ENCODE data around the gene SLC2A13.

The SLC2A13 gene

DNA sequence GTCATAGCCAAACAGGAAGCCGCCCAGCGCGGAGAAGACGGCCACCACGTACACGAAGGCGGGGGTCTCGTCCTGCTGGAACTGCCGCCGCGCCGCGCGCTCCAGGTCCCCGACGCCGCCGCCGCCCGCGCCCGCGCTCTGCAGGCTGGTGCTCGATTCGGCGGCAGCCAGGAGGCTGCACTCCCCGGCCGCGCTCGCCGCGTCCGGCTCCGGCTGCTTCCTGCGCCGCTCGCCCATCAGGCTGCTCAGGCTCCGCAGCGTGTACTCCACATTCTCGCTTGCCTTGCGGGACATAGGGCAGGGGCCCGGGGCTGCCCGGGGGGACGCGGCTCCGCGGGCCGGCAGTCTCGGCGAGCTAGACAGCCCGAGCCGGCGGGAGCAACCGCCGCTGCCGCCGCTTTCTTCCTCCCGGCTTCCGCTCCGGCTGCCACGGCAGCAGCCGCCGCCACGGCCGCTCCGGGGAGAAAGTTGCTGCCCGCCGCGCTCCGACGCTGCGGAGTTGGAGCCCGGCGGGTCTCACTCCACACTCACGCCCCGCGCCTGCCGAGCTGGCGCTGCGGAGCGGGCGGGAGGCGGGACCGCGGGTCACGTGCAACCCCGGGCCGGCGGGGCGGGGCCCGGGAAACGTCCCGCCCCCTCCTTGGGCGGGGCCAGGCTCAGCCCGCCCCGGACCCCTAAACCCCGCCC, at the start of gene SLC2A13:
SLC2A13 (minus strand) TSS at position 567 of the 687 bp plus-strand sequence; CDS start at position 294, 273 bp downstream.
- DNase-seq (ENCODE audit: low read depth, low spot score), result peak; percentile 88

DNA sequence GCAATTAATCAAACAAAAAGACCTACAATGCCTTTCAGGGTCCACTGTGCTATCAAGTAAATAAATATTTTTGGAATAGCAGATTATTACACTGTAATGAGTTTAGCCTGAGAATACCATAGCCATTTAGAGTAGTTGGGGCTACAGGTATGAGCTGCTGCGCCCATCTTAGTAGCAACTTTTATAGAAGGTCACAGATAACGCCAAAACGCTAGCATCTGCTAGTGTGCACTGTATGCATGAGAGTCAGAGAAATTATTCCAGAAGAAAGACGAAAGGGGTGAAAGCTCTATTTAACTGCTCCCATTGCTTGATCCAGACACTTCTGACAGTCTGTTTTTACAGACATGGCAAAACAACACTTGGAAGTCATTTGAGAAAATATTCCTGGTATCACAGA, 48.5 kb upstream of the SLC2A13 start:
- no peak for DNase-seq (ENCODE audit: low read depth, low spot score)

DNA sequence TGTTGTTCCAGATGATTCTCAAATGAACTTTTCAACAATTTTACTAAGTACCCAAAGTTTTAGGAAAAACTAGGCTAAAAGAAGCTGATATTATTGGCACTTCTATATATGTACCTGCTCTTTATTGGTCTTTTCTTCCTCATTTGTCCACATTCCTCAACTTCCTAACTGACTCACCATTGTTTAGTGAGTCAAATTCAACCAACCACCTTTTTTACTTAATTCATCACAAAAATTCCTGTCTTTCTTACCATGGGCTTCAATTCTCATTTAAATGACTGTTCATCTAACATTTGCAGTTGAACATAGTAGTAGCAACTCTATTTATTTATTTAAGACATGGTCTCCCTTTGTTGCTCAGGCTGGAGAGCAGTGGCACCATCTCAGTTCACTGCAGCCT, 47.6 kb upstream of the SLC2A13 start:
- no peak for DNase-seq (ENCODE audit: low read depth, low spot score)

DNA sequence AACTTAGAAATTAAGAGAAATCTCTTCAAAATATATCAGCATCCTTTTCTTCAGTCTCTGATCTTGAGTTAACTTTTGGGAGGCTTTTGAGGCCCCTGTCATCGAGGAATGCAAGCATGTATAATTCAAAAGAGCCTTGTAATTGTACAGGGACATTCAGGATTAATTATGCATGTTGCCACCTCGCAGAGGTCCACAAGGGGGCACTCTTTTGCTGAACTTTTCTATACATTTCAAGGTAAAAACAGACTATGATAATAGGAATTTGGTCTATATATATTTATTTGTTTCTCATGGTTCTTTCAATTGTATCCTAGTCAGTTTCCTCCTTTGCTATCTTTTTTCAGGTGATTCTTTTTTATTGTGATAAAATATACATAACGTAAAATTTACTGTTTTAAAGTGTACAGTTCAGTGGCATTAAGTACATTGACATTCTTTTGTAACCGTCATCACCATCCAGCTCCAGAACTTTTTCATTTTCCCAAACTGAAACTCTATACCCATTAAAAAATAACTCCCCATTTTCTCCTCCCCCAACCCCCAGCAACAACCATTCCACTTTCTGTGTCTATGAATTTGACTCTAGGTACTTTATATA, 47.0 kb upstream of the SLC2A13 start:
- peak; percentile 46 for DNase-seq (ENCODE audit: low read depth, low spot score)

DNA sequence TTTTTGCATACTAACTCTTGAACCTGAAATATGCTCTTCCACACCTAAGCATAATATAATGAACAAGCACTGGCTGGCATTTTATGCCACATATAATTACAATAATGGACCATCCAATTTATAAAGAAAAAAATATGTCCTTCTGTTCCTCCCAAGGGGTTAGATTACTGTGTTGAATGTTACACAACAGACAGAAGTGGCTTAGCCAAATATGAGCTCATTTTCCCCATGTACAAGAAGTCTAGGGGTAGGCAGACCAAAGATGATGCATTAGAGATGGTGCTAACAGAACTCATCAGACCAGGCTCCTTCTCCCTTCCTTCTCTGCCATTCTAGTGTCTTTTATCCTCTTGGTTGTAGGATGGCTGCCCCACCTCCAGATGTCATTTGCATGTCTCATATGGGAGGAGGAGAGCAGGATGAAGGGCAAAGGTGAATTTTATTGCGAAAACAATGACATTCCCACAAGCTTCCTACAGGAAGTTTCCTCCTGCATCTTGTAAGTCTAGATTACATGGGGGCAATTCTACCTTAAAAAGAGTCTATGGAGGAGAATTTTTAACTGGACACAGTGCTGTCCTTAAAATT, 43.9 kb upstream of the SLC2A13 start:
- DNase-seq (ENCODE audit: low read depth, low spot score), result no peak

GRCh38 chr12:40146800-40147797, 41.2 kb upstream of the SLC2A13 start:
- DNase-seq (ENCODE audit: low read depth, low spot score), result no peak

- DNase-seq (ENCODE audit: low read depth, low spot score), result no peak
These were observed 40.0 kb upstream of the SLC2A13 start for GRCh38 chr12:40145896-40146295.

DNA sequence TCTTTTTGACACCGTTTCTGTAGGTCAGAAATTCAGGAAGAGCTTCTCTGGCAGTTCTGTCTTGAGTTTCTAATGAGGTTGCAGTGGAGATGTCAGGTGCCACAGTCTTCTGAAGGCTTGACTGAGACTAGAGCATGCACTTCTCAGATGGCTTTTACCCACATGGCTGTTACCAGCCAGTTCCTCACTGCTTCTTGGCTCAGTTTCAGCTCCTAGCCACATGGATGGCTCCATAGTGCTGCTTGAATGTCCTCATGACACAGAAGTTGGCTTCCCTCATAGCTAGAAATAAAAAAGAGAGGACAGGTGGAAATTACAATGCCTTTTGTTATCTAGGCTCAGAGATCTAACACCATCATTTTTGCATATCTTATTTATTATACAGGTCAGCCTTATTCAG, 38.1 kb upstream of the SLC2A13 start:
- DNase-seq (ENCODE audit: low read depth, low spot score), result no peak

DNA sequence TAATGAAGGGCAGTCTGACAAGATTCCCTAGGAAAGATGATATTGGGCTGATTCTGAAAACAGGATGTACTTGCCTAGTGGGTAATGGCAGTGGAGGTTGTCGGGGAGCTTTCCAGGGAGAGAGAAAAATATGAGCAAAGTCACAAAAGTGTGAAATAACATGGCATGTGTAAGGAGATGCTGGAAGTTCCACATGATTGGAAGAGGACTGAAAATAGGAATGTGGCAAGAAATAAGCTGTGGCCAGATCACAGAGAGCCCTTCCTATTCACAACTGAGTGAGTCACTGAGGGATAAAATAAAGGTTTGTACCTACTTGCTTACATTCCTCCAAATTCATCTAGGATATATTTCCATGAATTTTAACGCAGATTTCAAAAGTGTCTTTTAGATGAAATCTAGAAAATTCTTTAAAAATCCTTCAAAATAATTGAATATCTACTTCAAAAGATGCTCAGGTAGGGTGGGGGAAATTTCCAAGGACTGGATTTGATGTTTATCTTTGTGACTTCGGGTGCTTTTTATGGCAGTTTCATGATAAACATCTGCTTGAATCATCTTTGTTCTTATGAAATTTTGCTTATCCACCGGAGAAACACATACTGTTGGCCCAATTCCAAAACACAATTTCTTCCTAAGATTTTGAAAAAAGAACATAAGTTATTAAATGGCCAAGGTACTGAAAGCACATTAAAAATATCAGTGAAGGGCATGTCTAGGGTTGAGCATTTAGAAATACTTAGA, 36.3 kb upstream of the SLC2A13 start:
- DNase-seq (ENCODE audit: low read depth, low spot score), result peak; percentile 5

GRCh38 chr12:40138526-40138925, 32.6 kb upstream of the SLC2A13 start:
- DNase-seq (ENCODE audit: low read depth, low spot score), result no peak

DNA sequence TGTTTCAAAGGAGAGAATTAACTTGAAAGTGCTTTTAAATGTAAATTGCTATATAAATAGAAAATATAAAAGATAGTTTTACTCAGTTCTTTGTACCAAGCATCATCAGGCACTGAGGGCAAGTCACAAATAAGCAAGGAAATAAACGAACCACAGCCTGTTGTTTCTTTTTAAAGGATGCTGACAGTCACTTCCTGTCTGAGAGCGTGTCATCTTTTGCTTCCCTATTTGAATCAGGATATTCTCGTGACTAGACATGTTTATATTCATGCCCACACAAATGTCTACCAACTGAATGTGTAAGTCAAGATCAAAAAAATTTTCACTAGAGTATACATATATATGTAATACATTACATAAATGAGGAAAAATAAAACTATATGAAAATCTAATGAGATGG, 31.4 kb upstream of the SLC2A13 start:
- DNase-seq (ENCODE audit: low read depth, low spot score), result no peak

DNA sequence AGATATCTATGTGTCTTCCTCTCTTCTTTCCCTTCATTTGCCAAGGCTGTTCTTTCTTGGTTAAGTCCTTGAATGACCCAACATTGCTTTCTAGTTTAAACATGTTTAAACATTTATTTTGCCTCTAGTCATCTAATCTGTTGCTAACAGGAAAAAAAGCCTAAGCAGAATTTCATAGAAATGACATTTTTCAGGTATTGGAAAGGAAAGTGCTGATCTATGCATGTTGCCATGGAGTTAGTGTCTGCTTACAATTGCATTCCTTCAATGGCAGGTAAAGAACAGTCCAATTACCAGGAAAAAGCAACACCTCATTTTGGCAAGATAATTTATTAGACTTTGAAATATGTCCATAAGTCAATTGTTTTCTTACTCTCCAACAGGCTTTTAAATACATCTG, 21.5 kb upstream of the SLC2A13 start:
- no peak for DNase-seq (ENCODE audit: low read depth, low spot score)

DNA sequence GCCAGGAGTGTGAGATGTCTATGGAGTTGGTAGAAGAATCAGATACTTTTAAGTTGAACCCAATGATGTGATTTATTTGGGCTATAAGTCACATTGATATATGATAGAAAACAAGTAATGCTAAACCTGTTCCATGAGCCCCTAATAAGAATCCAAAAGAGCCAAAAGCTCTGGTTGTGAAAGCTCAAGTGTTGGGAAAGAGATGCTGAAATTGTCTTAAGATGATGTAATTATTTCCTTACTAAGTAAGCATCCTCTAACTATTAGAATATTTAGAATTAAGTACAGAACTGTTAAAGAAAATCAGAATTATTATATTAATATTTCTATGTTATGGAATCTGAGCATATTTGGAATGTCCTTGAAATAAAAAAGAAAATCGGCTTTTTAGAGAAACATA, 17.6 kb upstream of the SLC2A13 start:
- DNase-seq (ENCODE audit: low read depth, low spot score), result no peak

DNA sequence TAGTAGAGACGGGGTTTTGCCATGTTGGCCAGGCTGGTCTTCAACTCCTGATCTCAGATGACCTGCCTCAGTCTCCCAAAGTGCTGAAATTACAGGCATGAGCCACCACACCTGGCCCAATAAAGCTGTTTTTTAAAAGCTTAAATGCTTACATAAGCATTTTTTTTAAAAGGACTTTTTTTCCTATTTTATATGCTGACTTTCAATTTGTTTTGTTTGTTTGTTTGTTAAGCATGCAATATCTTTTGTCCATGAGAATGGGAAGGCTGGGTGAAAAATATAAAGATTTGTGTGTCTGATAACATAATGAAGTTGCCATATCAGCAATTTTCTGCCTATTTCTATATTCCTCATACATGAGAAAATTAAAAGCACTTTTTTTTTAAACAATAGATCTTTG, 17.0 kb upstream of the SLC2A13 start:
- no peak for DNase-seq (ENCODE audit: low read depth, low spot score)

GRCh38 chr12:40117818-40118217, 11.9 kb upstream of the SLC2A13 start:
- DNase-seq (ENCODE audit: low read depth, low spot score), result no peak

DNA sequence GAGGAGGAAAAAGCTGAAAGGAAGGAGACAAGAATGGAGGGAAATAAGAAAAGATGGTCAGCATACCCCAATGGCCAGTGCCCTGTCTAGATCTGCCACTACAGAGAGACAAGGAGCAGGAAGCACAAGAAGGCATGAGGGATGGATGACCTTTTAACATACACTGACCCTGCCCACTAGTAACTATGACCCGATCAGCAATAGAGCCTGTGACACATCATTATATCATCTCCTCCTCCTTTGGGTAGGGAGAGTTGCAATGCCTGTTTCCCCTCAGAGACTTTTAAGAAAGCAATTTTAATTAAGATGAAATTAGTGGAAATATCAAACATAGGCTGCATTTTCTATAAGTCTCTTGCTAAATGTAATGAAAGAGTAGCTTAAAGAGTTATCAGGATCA, 4.7 kb upstream of the SLC2A13 start:
- no peak for DNase-seq (ENCODE audit: low read depth, low spot score)

DNA sequence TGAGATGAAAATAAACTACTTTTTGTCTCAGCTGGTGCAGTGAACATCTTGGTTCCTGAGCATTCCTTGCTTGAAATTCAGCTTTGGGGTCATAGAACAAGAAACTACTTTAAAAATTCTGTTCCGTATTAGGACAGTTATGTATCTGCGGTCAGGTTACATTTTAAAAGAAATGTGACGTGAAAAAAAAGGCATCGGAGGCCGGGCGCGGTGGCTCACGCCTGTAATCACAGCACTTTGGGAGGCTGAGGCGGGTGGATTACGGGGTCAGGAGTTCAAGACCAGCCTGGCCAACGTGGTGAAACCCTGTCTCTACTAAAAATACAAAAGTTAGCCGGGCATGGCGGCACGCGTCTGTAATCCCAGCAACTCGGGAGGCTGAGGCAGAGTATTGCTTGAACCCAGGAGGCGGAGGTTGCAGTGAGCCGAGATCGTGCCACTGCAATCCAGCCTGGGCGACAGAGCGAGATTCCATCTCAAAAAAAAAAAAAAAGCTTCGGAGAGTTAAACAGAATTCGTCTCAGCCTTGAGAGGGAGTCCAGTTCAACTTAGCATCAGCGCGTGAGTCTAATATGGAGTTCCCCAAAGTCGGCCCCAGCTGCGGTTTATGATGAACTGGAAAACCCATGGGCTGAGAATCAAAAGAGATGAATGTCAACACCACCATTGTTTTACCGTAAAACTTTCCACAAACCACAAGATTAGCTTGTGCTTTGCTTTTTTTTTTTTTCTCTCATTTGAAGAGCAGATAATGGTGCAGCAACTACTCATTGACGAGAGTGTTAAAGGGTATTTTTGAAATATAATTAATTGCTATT, 2.1 kb upstream of the SLC2A13 start:
- no peak for DNase-seq (ENCODE audit: low read depth, low spot score)

DNA sequence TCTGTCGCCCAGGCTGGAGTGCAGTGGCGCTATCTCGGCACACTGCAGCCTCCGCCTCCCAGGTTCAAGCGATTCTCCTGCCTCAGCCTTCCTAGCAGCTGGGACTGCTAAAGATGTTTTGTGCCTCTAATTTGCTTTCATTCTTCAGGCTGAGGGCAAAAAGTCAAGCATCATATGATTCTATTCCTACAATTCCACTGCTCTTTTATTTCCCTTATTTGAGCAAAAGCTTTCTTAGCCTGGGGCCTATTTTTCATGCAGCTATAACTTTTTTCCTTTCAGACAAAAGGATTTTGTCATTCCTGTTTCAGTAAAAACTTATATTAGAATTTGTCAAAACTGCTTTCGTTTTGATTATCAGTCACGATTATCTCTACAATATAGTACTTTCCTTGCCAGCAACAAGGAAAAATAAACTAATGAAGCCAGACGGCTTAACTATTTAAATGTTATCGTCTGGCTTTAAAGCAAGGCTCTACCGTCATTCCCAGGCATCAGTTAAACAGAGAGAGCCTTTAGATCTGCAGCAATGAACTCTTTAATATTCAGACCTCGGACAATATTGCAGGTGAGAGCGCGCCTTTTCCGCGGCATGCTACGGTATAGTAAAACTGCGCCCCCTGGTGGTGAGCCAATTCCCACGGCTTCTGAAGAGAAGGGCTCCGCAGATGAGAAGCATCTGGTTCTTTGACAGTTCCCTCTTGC, 1.4 kb upstream of the SLC2A13 start:
- DNase-seq (ENCODE audit: low read depth, low spot score), result peak; percentile 86

DNA sequence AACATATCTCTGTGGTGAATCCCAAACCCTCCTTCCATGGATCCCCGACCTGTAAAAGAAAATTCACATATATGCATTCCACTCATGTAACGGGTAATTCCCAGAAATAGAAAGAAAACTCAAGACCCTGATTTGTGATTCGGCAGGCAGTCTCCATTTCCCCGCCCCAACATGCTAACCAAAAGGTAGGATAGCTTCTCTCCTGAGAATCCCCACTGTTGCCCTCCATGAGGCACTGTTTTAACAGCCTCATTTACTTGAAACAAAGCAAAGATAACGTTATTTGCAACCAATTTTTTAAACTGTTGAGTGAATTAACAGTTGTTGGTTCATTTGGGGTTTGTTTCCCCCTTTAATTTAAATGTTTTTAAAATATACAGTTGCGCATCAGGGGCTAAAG, 774 bp upstream of the SLC2A13 start:
- no peak for DNase-seq (ENCODE audit: low read depth, low spot score)

- no peak for DNase-seq (ENCODE audit: low read depth, low spot score)
These were observed 287 bp upstream of the SLC2A13 start for GRCh38 chr12:40106202-40106533.

Measured in astrocyte of the hippocampus (primary cell).